B cell (primary cell): Measurements from ENCODE around the gene SLC37A1. TPM values are rescaled to one million over a fixed set of nuclear protein-coding genes. Genes with fewer than 3 reads are reported as not detected.

Experiments
- ATAC-seq: fragments of 200-7000 bp; cut with Tn5 transposase; one replicate; pipeline ENCODE4 v1.10.0; 2021; ENCODE audit warnings: low read depth, mild to moderate bottlenecking, moderate number of reproducible peaks, moderate library complexity
- CTCF ChIA-PET: fragments of 350-600 bp; sonication (Branson Sonifier 250); formaldehyde crosslinking; loops from one replicate; lab custom pipeline; 2021; ENCODE audit warnings: antibody characterized with exemption, inconsistent platforms; lab: Charles Lee
- POLR2A ChIA-PET: fragments of 350-600 bp; sonication (Branson Sonifier 250); formaldehyde crosslinking; loops from one replicate; lab custom pipeline; 2021; ENCODE audit warnings: antibody characterized with exemption; lab: Charles Lee
- DNase-seq: peaks from one replicate; pipeline ENCODE4 v3.0.0; 2013
- H2AFZ ChIP-seq: 2 replicates; pipeline ENCODE4 v1.6.1; 2012; ENCODE audit warnings: mild to moderate bottlenecking, low read depth, low read length; ENCODE audit not compliant: insufficient read depth, poor library complexity, severe bottlenecking
- H3K27ac ChIP-seq, 2 donors: 1 replicate in 1 of 2; 2 replicates in 1 of 2; pipeline ENCODE4 v1.5.1; 2012 to 2013; ENCODE audit warnings: low read length in 2 of 2, mild to moderate bottlenecking in 2 of 2, moderate library complexity in 1 of 2
- H3K27me3 ChIP-seq, 4 experiments: fragments of 200-600 bp in 1 of 4; sonication (generic) in 1 of 4; replicated peaks in 1 of 4; 1 replicate in 2 of 4; 2 replicates in 2 of 4; pipeline versions ENCODE4 v1.6.1 to v1.7.0; 2013 to 2016; ENCODE audit warnings: low read length in 3 of 4, mild to moderate bottlenecking in 2 of 4, mixed read lengths in 1 of 4, moderate library complexity in 1 of 4; ENCODE audit not compliant: insufficient read depth in 4 of 4, control insufficient read depth in 3 of 4; ENCODE audit errors: control extremely low read depth in 1 of 4
- H3K36me3 ChIP-seq, 2 experiments: replicated peaks in 1 of 2; 1 replicate in 1 of 2; 2 replicates in 1 of 2; pipeline versions ENCODE4 v1.6.1 to v1.7.1; 2013; ENCODE audit warnings: low read length in 1 of 2; ENCODE audit not compliant: insufficient read depth in 2 of 2, control insufficient read depth in 1 of 2; ENCODE audit errors: control extremely low read depth in 1 of 2, extremely low read depth in 1 of 2
- H3K4me1 ChIP-seq, 2 donors: fragments of 200-600 bp in 1 of 2; sonication (generic) in 1 of 2; 1 replicate in 1 of 2; 2 replicates in 1 of 2; pipeline versions ENCODE4 v1.5.1 to v1.6.1; 2013 to 2017; ENCODE audit warnings: low read length in 2 of 2; ENCODE audit not compliant: control insufficient read depth in 2 of 2, insufficient read depth in 2 of 2
- H3K4me2 ChIP-seq: replicated peaks from 2 replicates; pipeline ENCODE3; 2012; ENCODE audit warnings: mild to moderate bottlenecking, low read depth, low read length; ENCODE audit not compliant: poor library complexity, severe bottlenecking
- H3K4me3 ChIP-seq, 5 experiments: fragments of 200-600 bp in 1 of 5; sonication (generic) in 1 of 5; 1 replicate in 3 of 5; 2 replicates in 2 of 5; pipeline versions ENCODE4 v1.5.1 to v1.7.0; 2011 to 2016; ENCODE audit warnings: low read length in 4 of 5, mild to moderate bottlenecking in 4 of 5, low read depth in 2 of 5, control low read depth in 1 of 5, moderate library complexity in 1 of 5; ENCODE audit not compliant: insufficient read depth in 1 of 5; ENCODE audit errors: control extremely low read depth in 1 of 5, extremely low read depth in 1 of 5
- H3K79me2 ChIP-seq: fragments of 200-600 bp; sonication (generic); one replicate; pipeline ENCODE4 v1.6.0; 2016; ENCODE audit warnings: low read length; ENCODE audit not compliant: control insufficient read depth, insufficient read depth
- H3K9ac ChIP-seq: fragments of 200-600 bp; sonication (generic); 2 replicates; pipeline ENCODE4 v1.6.1; 2017; ENCODE audit warnings: mild to moderate bottlenecking, low read length, moderate library complexity
- H3K9me3 ChIP-seq, 3 donors: one replicate each; pipeline versions ENCODE4 v1.6.1 to v1.7.1; 2013; ENCODE audit warnings: low read length in 2 of 3; ENCODE audit not compliant: control insufficient read depth in 2 of 3, insufficient read depth in 1 of 3; ENCODE audit errors: control extremely low read depth in 1 of 3
- H4K20me1 ChIP-seq: 2 replicates; pipeline ENCODE4 v1.6.0; 2012; ENCODE audit warnings: mild to moderate bottlenecking, low read length; ENCODE audit not compliant: insufficient read depth, control insufficient read depth, poor library complexity, severe bottlenecking
- H3K27ac Mint-ChIP-seq: one replicate; pipeline ENCODE4 v1.8.0; 2021; ENCODE audit warnings: mixed read lengths
- H3K27me3 Mint-ChIP-seq: one replicate; pipeline ENCODE4 v1.8.0; 2021; ENCODE audit warnings: mixed read lengths
- H3K4me1 Mint-ChIP-seq: one replicate; pipeline ENCODE4 v1.8.0; 2021; ENCODE audit warnings: mixed read lengths
- H3K4me3 Mint-ChIP-seq: one replicate; pipeline ENCODE4 v1.8.0; 2021; ENCODE audit warnings: mixed read lengths
- H3K9me3 Mint-ChIP-seq: one replicate; pipeline ENCODE4 v1.8.0; 2022; ENCODE audit warnings: mixed read lengths; ENCODE audit not compliant: insufficient read depth
- EZH2 ChIP-seq: IDR thresholded peaks from 2 replicates; pipeline ENCODE4 v1.6.1; 2012; ENCODE audit warnings: borderline replicate concordance, low read depth, mild to moderate bottlenecking, moderate library complexity, low read length; ENCODE audit not compliant: insufficient read depth, poor library complexity, severe bottlenecking
- whole genome bisulfite sequencing: methylation state at CpG from one replicate; pipeline ENCODE4 v1.1.5; 2013; ENCODE audit warnings: missing lambda C conversion rate; ENCODE audit not compliant: insufficient coverage; 5-methylcytosine and 5-hydroxymethylcytosine counted together
- intact Hi-C: fragments of 100-400 bp; cut with micrococcal nuclease; formaldehyde crosslinking; loops from one replicate; pipeline ENCODE4 v1.10.0; 2022
- polyA plus RNA-seq: library from polyadenylated mRNA; depleted of rRNA; stranded (reverse); fragments of >200 nt; gene quantifications from 2 replicates; pipeline ENCODE4 v1.2.3, GENCODE V29; 2012
- total RNA-seq, 2 donors: library from RNA; stranded (reverse); fragments of 120-200 nt in 1 of 2; gene quantifications; 1 replicate in 1 of 2; 2 replicates in 1 of 2; pipeline versions ENCODE4 v1.2.3 to v1.2.4, GENCODE V29; 2013 to 2022
- TF ChIP-seq, protein P1 (sequence below): fragments of 200-600 bp; IDR thresholded peaks from one replicate; pipeline ENCODE4 v1.8.0; 2022; ENCODE audit warnings: antibody characterized with exemption, mild to moderate bottlenecking

Gene SLC37A1
- total and polyA plus RNA-seq, 2 donors (not counting 1 experiment from before 2014, with no cell fraction given) = 38.1 to 60.2 TPM

GRCh38 chr21:42555756-42556438, 42.2 kb downstream of the SLC37A1 start:
- no peaks in the 10 kb centered on the region for H4K20me1 ChIP-seq
- no peak overlapping the region for H2AFZ ChIP-seq
- no peak overlapping the region for H3K27ac ChIP-seq
- no peaks in the 10 kb centered on the region for H3K27me3 ChIP-seq
- H3K4me3 ChIP-seq = no peak overlapping the region
- H3K79me2 ChIP-seq = no peaks in the 10 kb centered on the region
- intact Hi-C loops = loop anchor here (2.0 kb wide), 1 partner anchor 19 kb away; no protein-coding TSS in a partner anchor
- no peaks in the 10 kb centered on the region for H3K9me3 ChIP-seq
- Mint-ChIP-seq H3K4me3 (no peak overlapping the region), H3K4me1 (peaks cover 14% of the 10 kb centered on the region), H3K9me3 (no peaks in the 10 kb centered on the region), H3K27ac (no peak overlapping the region), H3K27me3 (no peaks in the 10 kb centered on the region)
- ATAC-seq = no peak
- 97% methylated on average over 26 of the region's 28 CpGs for WGBS
- peaks cover 0 to 61% of the 10 kb centered on the region in 2 experiments for H3K36me3 ChIP-seq
- ChIA-PET POLR2A (no interaction called here), CTCF (no interaction called here)
- no peak overlapping the region for H3K9ac ChIP-seq
- no peak overlapping the region for H3K4me2 ChIP-seq
- peaks cover 0 to 16% of the 10 kb centered on the region in 2 donors for H3K4me1 ChIP-seq
- DNase-seq = no peak
- TF ChIP-seq, protein P1, sequence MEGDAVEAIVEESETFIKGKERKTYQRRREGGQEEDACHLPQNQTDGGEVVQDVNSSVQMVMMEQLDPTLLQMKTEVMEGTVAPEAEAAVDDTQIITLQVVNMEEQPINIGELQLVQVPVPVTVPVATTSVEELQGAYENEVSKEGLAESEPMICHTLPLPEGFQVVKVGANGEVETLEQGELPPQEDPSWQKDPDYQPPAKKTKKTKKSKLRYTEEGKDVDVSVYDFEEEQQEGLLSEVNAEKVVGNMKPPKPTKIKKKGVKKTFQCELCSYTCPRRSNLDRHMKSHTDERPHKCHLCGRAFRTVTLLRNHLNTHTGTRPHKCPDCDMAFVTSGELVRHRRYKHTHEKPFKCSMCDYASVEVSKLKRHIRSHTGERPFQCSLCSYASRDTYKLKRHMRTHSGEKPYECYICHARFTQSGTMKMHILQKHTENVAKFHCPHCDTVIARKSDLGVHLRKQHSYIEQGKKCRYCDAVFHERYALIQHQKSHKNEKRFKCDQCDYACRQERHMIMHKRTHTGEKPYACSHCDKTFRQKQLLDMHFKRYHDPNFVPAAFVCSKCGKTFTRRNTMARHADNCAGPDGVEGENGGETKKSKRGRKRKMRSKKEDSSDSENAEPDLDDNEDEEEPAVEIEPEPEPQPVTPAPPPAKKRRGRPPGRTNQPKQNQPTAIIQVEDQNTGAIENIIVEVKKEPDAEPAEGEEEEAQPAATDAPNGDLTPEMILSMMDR = no peak
- TF ChIP-seq EZH2 = no peak

GRCh38 chr21:42556476-42556875, 42.8 kb downstream of the SLC37A1 start:
- Histone ChIP-seq H3K4me3 (no peak overlapping the region), H3K4me2 (no peak overlapping the region), H3K27me3 (no peaks in the 10 kb centered on the region), H3K4me1 (peaks cover 0 to 22% of the 10 kb centered on the region in 2 donors), H3K9ac (no peak overlapping the region), H2AFZ (no peak overlapping the region), H3K36me3 (peaks cover 0 to 62% of the 10 kb centered on the region in 2 experiments), H3K27ac (no peak overlapping the region), H3K79me2 (no peaks in the 10 kb centered on the region), H4K20me1 (no peaks in the 10 kb centered on the region), H3K9me3 (no peaks in the 10 kb centered on the region)
- WGBS = 100% methylated on average over 2 of the region's 6 CpGs
- Mint-ChIP-seq H3K27me3 (no peaks in the 10 kb centered on the region), H3K4me3 (no peak overlapping the region), H3K27ac (no peak overlapping the region), H3K4me1 (peaks cover 19% of the 10 kb centered on the region), H3K9me3 (no peaks in the 10 kb centered on the region)
- ChIA-PET POLR2A (interaction anchor here (0.5 kb wide), 1 partner anchor 247 kb away, joined by 4 read pairs; no protein-coding TSS in a partner anchor), CTCF (no interaction called here)
- no peak for TF ChIP-seq EZH2
- TF ChIP-seq, protein P1 = no peak
- DNase-seq (no peak), ATAC-seq (no peak)
- intact Hi-C loops = loop anchor here (2.0 kb wide), 1 partner anchor 20 kb away; no protein-coding TSS in a partner anchor
